HepG2 (cell line): ENCODE results near the gene CCRL2. TPM values are rescaled to one million over a fixed set of nuclear protein-coding genes. Genes with fewer than 3 reads are reported as not detected.

Experiments
- ATAC-seq: fragments of 200-7000 bp; cut with Tn5 transposase; 3 replicates; pipeline ENCODE4 v1.9.1; 2020; ENCODE audit warnings: mild to moderate bottlenecking, moderate library complexity
- BruUV-seq: library from RNA; stranded (reverse); fragments of 400-500 nt; replicated peaks from 2 replicates; lab custom pipeline; 2021; lab: Mats Ljungman, UMichigan
- CTCF ChIA-PET: fragments of 300-600 bp; formaldehyde crosslinking; extraction: SDS; loops from one replicate; lab custom pipeline; 2021; ENCODE audit warnings: low total read pairs, inconsistent platforms, low intra/inter-chr PET ratio; lab: Yijun Ruan, JAX
- POLR2A ChIA-PET: fragments of 350-600 bp; sonication (Branson Sonifier 250); formaldehyde crosslinking; loops from one replicate; lab custom pipeline; 2020; ENCODE audit warnings: antibody characterized with exemption, inconsistent platforms; lab: Yijun Ruan, JAX
- DNase-seq: peaks from one replicate; pipeline ENCODE4 v3.0.0-alpha.2; 2015; ENCODE audit warnings: low spot score
- FAIRE-seq: peaks from 3 replicates; lab custom pipeline; 2011; peaks lifted over from hg19 to GRCh38; lab: Jason Lieb, UNC
- H2AFZ ChIP-seq: one replicate; pipeline ENCODE4 v1.6.1; 2011; ENCODE audit warnings: low read length, inconsistent platforms
- H3K27ac ChIP-seq: fragments of 300-600 bp; 3 replicates; pipeline ENCODE4 v1.8.0; 2011; ENCODE audit warnings: mixed run types, mild to moderate bottlenecking, mixed read lengths, low read length, inconsistent platforms; ENCODE audit not compliant: insufficient read depth; ENCODE audit errors: extremely low read length
- H3K27me3 ChIP-seq, 2 experiments: fragments of 200-600 bp in 1 of 2; 2 replicates in 1 of 2; 3 replicates in 1 of 2; pipeline versions ENCODE4 v1.6.0 to v1.8.0; 2011; ENCODE audit warnings: low read length in 2 of 2, mild to moderate bottlenecking in 2 of 2, moderate library complexity in 2 of 2, inconsistent platforms in 1 of 2; ENCODE audit not compliant: insufficient read depth in 2 of 2, control insufficient read depth in 1 of 2
- H3K36me3 ChIP-seq, 2 experiments: fragments of 200-600 bp in 1 of 2; replicated peaks in 1 of 2; 2 replicates in 1 of 2; 3 replicates in 1 of 2; pipeline versions ENCODE4 v1.5.1 to v1.8.0; 2011; ENCODE audit warnings: low read length in 2 of 2, inconsistent platforms in 1 of 2; ENCODE audit not compliant: insufficient read depth in 2 of 2, control insufficient read depth in 1 of 2
- H3K4me1 ChIP-seq: 2 replicates; pipeline ENCODE4 v1.5.1; 2012; ENCODE audit warnings: low read length, inconsistent platforms; ENCODE audit not compliant: insufficient read depth
- H3K4me2 ChIP-seq: 2 replicates; pipeline ENCODE4 v1.6.0; 2011; ENCODE audit warnings: low read depth, low read length, inconsistent platforms
- H3K4me3 ChIP-seq, 3 experiments: fragments of 200-600 bp in 1 of 3; sonication (generic), shearing (Covaris generic) in 1 of 3; replicated peaks in 1 of 3; 2 replicates each; pipeline ENCODE4 v1.5.1; 2011 to 2016; ENCODE audit warnings: low read length in 3 of 3, inconsistent platforms in 2 of 3, low read depth in 2 of 3, mild to moderate bottlenecking in 2 of 3, control low read depth in 1 of 3, mixed read lengths in 1 of 3; ENCODE audit not compliant: insufficient read depth in 1 of 3
- H3K79me2 ChIP-seq: one replicate; pipeline ENCODE4 v1.6.1; 2011; ENCODE audit warnings: low read length, inconsistent platforms; ENCODE audit not compliant: insufficient read depth
- H3K9ac ChIP-seq: 2 replicates; pipeline ENCODE4 v1.6.0; 2011; ENCODE audit warnings: mild to moderate bottlenecking, low read depth, low read length, inconsistent platforms; ENCODE audit not compliant: insufficient read depth
- H3K9me3 ChIP-seq: 2 replicates; pipeline ENCODE4 v1.5.1; 2012; ENCODE audit warnings: mild to moderate bottlenecking, low read length
- H4K20me1 ChIP-seq: 2 replicates; pipeline ENCODE4 v1.6.0; 2011; ENCODE audit warnings: inconsistent platforms, mild to moderate bottlenecking, low read length, moderate library complexity; ENCODE audit not compliant: insufficient read depth
- AKNA ChIP-seq: sonication (generic); formaldehyde crosslinking; IDR thresholded peaks from 2 replicates; pipeline ENCODE4 v1.4.0; 2020; ENCODE audit warnings: missing genetic modification reagents, borderline replicate concordance
- CBX5 ChIP-seq: sonication (generic); formaldehyde crosslinking; IDR thresholded peaks from 2 replicates; pipeline ENCODE4 v1.4.0; 2020; ENCODE audit warnings: missing genetic modification reagents, borderline replicate concordance
- EED ChIP-seq: sonication (generic); formaldehyde crosslinking; IDR thresholded peaks from 2 replicates; pipeline ENCODE4 v1.5.0; 2020; ENCODE audit warnings: mild to moderate bottlenecking, missing genetic modification reagents
- EP300 ChIP-seq, 3 experiments: sonication (generic) in 1 of 3; formaldehyde crosslinking in 1 of 3; IDR thresholded peaks; 2 replicates each; pipeline versions ENCODE4 v1.5.1 to v1.6.1; 2011 to 2020; ENCODE audit warnings: low read depth in 2 of 3, low read length in 2 of 3, borderline replicate concordance in 1 of 3, improper control_type of control experiment in 1 of 3, mild to moderate bottlenecking in 1 of 3, missing genetic modification reagents in 1 of 3, moderate library complexity in 1 of 3
- RCOR2 ChIP-seq: IDR thresholded peaks from 2 replicates; pipeline ENCODE4 v1.6.1; 2016; ENCODE audit warnings: missing biosample characterization, missing genetic modification reagents
- ZBTB43 ChIP-seq: sonication (generic); formaldehyde crosslinking; conservative IDR thresholded peaks from 2 replicates; pipeline ENCODE4 v1.4.0; 2020; ENCODE audit warnings: missing genetic modification reagents
- ZNF101 ChIP-seq: sonication (generic); formaldehyde crosslinking; IDR thresholded peaks from 2 replicates; pipeline ENCODE4 v1.4.0; 2020; ENCODE audit warnings: mild to moderate bottlenecking, low read depth, missing genetic modification reagents, borderline replicate concordance
- ZNF331 ChIP-seq: sonication (generic); formaldehyde crosslinking; IDR thresholded peaks from 2 replicates; pipeline ENCODE4 v1.4.0; 2020; ENCODE audit warnings: missing genetic modification reagents
- ZNF652 ChIP-seq: IDR thresholded peaks from 2 replicates; pipeline ENCODE4 v1.6.1; 2016; ENCODE audit warnings: low read depth, borderline replicate concordance
- WGBS: methylation state at CpG from one replicate; pipeline ENCODE4 v1.1.6; 2017; ENCODE audit warnings: low lambda C conversion rate; 5-methylcytosine and 5-hydroxymethylcytosine counted together
- in situ Hi-C: cut with HindIII; loops from 2 replicates; pipeline ENCODE4 v1.10.0; 2017; ENCODE audit warnings: low pct_unique_long_range_greater_than_20kb; ENCODE audit not compliant: extremely low pct_ligation_motif_present
- intact Hi-C: fragments of 100-400 bp; cut with micrococcal nuclease; formaldehyde crosslinking; loops from one replicate; pipeline ENCODE4 v1.10.0; 2022; ENCODE audit not compliant: unreplicated experiment
- polyA plus RNA-seq, 8 experiments: library from polyadenylated mRNA; depleted of rRNA in 3 of 8; stranded (reverse) in 7 of 8; unstranded in 1 of 8; fragments of >200 nt; fragmentation: Illumina TruSeq in 4 of 8; extraction: Trizol in 4 of 8; gene quantifications; 2 replicates each; pipeline versions ENCODE4 v1.2.1 to v1.2.3, GENCODE V29; 2011 to 2016; ENCODE audit warnings: low read depth in 4 of 8, missing spikeins in 1 of 8, mixed read lengths in 1 of 8; ENCODE audit not compliant: insufficient read depth in 1 of 8
- total RNA-seq, 5 experiments: library from RNA; depleted of rRNA; stranded (reverse); fragments of >200 nt; fragmentation: Illumina TruSeq; extraction: Trizol; gene quantifications; 2 replicates each; pipeline ENCODE4 v1.2.3, GENCODE V29; 2016; ENCODE audit warnings: low read depth in 1 of 5
- TF ChIP-seq, protein P1 (sequence below): sonication (generic); formaldehyde crosslinking; IDR thresholded peaks from 2 replicates; pipeline ENCODE4 v1.4.0; 2020; ENCODE audit warnings: mild to moderate bottlenecking, missing genetic modification reagents

The CCRL2 gene
- total and polyA plus RNA-seq, 2 of the 13 experiments (the other 11 are each of a cell fraction or from before 2014, with no cell fraction given) = not detected

DNA sequence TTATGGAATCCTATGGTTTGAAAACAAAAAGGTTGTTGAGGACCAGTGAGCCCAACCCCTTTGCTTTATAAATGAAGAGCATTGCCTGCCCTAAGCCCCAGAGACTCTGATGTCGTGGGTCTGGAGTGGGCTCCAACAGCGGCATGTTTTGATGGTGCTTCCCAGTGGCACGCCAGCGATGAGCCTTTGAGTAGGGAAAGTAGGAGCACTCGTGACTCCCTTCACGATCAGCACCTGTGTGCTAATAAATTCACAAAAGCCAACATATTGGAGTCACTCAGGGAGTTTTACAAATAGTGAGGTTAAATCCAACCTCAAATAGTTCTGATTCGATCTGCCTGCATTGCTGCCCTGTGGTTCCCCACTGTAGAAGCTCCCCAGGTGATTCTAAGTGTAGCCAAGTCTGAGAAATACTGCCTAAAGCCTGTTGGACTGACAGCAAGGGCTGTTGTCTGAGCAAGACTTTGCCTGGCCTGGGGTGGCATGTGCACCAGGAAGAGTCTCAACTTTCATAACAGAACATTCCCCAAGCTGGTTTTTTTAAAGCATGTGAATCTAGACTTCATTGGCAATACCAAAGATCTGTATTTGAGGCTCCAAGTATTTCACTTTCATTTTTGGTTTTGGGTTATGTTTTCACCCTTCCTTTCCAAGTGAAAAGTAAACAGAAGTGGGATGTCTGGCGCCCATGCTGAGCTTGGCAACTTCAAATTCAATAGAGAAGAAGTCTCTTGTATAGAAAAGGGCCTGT is 26.4 kb upstream of the CCRL2 start:
- peaks cover 0 to 1% of the 10 kb centered on the region in 2 experiments; a peak in 1 of 5 replicates for H3K27me3 ChIP-seq
- no peaks in the 10 kb centered on the region for H4K20me1 ChIP-seq
- ATAC-seq (no peak), DNase-seq (no peak), FAIRE-seq (no peak)
- no peaks in the 10 kb centered on the region for H3K36me3 ChIP-seq
- no peak overlapping the region for H3K9ac ChIP-seq
- 45% methylated on average over 7 of the region's 8 CpGs for WGBS
- intact Hi-C loops = no loop called here
- no peak overlapping the region for H3K27ac ChIP-seq
- H3K4me3 ChIP-seq = no peak overlapping the region
- CTCF ChIA-PET = no interaction called here
- no TSS peak for BruUV-seq
- TF ChIP-seq ZBTB43 (CRISPR knock-in tag) (no peak), EED (no peak), CBX5 (no peak), ZNF652 (CRISPR knock-in tag) (no peak), AKNA (CRISPR knock-in tag) (no peak), RCOR2 (no peak), EP300 (IDR thresholded peaks at IDR 0.05; ENCODE audit: low read depth in 2 of 2, low read length in 2 of 2) (no peak), EP300 (CRISPR knock-in tag; IDR thresholded peaks at IDR 0.05; ENCODE audit: borderline replicate concordance) (no peak), ZNF101 (no peak), ZNF331 (CRISPR knock-in tag) (no peak)
- TF ChIP-seq, protein P1, sequence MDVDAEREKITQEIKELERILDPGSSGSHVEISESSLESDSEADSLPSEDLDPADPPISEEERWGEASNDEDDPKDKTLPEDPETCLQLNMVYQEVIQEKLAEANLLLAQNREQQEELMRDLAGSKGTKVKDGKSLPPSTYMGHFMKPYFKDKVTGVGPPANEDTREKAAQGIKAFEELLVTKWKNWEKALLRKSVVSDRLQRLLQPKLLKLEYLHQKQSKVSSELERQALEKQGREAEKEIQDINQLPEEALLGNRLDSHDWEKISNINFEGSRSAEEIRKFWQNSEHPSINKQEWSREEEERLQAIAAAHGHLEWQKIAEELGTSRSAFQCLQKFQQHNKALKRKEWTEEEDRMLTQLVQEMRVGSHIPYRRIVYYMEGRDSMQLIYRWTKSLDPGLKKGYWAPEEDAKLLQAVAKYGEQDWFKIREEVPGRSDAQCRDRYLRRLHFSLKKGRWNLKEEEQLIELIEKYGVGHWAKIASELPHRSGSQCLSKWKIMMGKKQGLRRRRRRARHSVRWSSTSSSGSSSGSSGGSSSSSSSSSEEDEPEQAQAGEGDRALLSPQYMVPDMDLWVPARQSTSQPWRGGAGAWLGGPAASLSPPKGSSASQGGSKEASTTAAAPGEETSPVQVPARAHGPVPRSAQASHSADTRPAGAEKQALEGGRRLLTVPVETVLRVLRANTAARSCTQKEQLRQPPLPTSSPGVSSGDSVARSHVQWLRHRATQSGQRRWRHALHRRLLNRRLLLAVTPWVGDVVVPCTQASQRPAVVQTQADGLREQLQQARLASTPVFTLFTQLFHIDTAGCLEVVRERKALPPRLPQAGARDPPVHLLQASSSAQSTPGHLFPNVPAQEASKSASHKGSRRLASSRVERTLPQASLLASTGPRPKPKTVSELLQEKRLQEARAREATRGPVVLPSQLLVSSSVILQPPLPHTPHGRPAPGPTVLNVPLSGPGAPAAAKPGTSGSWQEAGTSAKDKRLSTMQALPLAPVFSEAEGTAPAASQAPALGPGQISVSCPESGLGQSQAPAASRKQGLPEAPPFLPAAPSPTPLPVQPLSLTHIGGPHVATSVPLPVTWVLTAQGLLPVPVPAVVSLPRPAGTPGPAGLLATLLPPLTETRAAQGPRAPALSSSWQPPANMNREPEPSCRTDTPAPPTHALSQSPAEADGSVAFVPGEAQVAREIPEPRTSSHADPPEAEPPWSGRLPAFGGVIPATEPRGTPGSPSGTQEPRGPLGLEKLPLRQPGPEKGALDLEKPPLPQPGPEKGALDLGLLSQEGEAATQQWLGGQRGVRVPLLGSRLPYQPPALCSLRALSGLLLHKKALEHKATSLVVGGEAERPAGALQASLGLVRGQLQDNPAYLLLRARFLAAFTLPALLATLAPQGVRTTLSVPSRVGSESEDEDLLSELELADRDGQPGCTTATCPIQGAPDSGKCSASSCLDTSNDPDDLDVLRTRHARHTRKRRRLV (CRISPR knock-in tag) = no peak
- in situ Hi-C loops = no loop called here
- no peak overlapping the region for H2AFZ ChIP-seq
- H3K4me2 ChIP-seq = no peak overlapping the region
- POLR2A ChIA-PET = no interaction called here
- no peaks in the 10 kb centered on the region for H3K4me1 ChIP-seq
- H3K79me2 ChIP-seq = no peaks in the 10 kb centered on the region
- H3K9me3 ChIP-seq = no peaks in the 10 kb centered on the region
